Hematopoietic multipotent progenitor cell treated with erythropoietin and hydrocortisone succinate and interleukin-3 and kit ligand, for 8 days (in vitro differentiated cells): ENCODE data around the gene TPM2.

ENCODE experiments used
- DNase-seq: peaks from one replicate; pipeline ENCODE4 v3.0.0-alpha.2; 2015

TPM2 gene

GRCh38 chr9:35691757-35692301, 2.1 kb upstream of the TPM2 start:
- no peak for DNase-seq

GRCh38 chr9:35691334-35691650, 1.6 kb upstream of the TPM2 start:
- no peak for DNase-seq

GRCh38 chr9:35690614-35691333, 1.0 kb upstream of the TPM2 start:
- DNase-seq, result no peak

- no peak for DNase-seq
Measured at GRCh38 chr9:35690294-35690613, 529 bp upstream of the TPM2 start.

GRCh38 chr9:35688558-35689541, 875 bp downstream of the TPM2 start:
- no peak for DNase-seq

GRCh38 chr9:35687972-35688557, 1.7 kb downstream of the TPM2 start:
- no peak for DNase-seq

GRCh38 chr9:35687306-35687705, 2.4 kb downstream of the TPM2 start:
- no peak for DNase-seq

- DNase-seq, result no peak
Measured at GRCh38 chr9:35686222-35687203, 3.2 kb downstream of the TPM2 start.

- DNase-seq, result no peak
Measured at GRCh38 chr9:35685506-35685905, 4.2 kb downstream of the TPM2 start.

- no peak for DNase-seq
Measured at GRCh38 chr9:35684921-35685320, 4.8 kb downstream of the TPM2 start.

GRCh38 chr9:35683323-35683722, 6.4 kb downstream of the TPM2 start:
- DNase-seq, result no peak

- DNase-seq, result no peak
Measured at GRCh38 chr9:35682520-35683315, 7.0 kb downstream of the TPM2 start.

- no peak for DNase-seq
Measured at GRCh38 chr9:35682051-35682450, 7.7 kb downstream of the TPM2 start.

- DNase-seq, result no peak
Measured at GRCh38 chr9:35681341-35682002, 8.3 kb downstream of the TPM2 start.

GRCh38 chr9:35680331-35681105, 9.2 kb downstream of the TPM2 start:
- DNase-seq, result no peak

- DNase-seq, result no peak
Measured at GRCh38 chr9:35679766-35680330, 9.9 kb downstream of the TPM2 start.

- no peak for DNase-seq
Measured at GRCh38 chr9:35679091-35679490, 10.6 kb downstream of the TPM2 start.

GRCh38 chr9:35675732-35676392, 13.9 kb downstream of the TPM2 start:
- no peak for DNase-seq

- no peak for DNase-seq
Measured at GRCh38 chr9:35675204-35675603, 14.5 kb downstream of the TPM2 start.
